Subcutaneous abdominal adipose tissue (tissue), 5 donors: ENCODE data around the gene OPN1MW2.
"Not testable (repeated sequence)": the region's sequence is repeated elsewhere in the genome, so short reads cannot be mapped to it uniquely, and the experiment has no call there.

Experiments
- H3K27ac ChIP-seq: one replicate; pipeline ENCODE4 v1.7.0; 2013; ENCODE audit warnings: low read depth, mild to moderate bottlenecking, inconsistent platforms, low read length, moderate library complexity
- H3K27me3 ChIP-seq, 5 donors: one replicate each; pipeline ENCODE4 v1.7.0; 2013; ENCODE audit warnings: low read length in 5 of 5, inconsistent platforms in 1 of 5; ENCODE audit not compliant: control insufficient read depth in 5 of 5, insufficient read depth in 4 of 5
- H3K36me3 ChIP-seq, 5 donors: one replicate each; pipeline ENCODE4 v1.7.0; 2013; ENCODE audit warnings: low read length in 5 of 5; ENCODE audit not compliant: control insufficient read depth in 5 of 5, insufficient read depth in 5 of 5
- H3K4me1 ChIP-seq, 5 donors: one replicate each; pipeline ENCODE4 v1.7.0; 2013; ENCODE audit warnings: low read length in 5 of 5, mild to moderate bottlenecking in 3 of 5, moderate library complexity in 1 of 5; ENCODE audit not compliant: control insufficient read depth in 5 of 5, insufficient read depth in 5 of 5
- H3K4me3 ChIP-seq, 5 donors: one replicate each; pipeline ENCODE4 v1.7.0; 2013; ENCODE audit warnings: low read length in 5 of 5, low read depth in 1 of 5
- H3K9ac ChIP-seq, 5 donors: one replicate each; pipeline ENCODE4 v1.7.0; 2013; ENCODE audit warnings: low read length in 5 of 5, mild to moderate bottlenecking in 4 of 5, moderate library complexity in 3 of 5
- H3K9me3 ChIP-seq, 5 donors: one replicate each; pipeline ENCODE4 v1.7.0; 2013; ENCODE audit warnings: low read length in 5 of 5; ENCODE audit not compliant: control insufficient read depth in 5 of 5
- donor health status: healthy.
- donor health status: healthy.
- donor health status: healthy.
- donor health status: healthy.
- donor health status: healthy.

OPN1MW2 gene

GRCh38 chrX:154225292-154225691 lies 5.7 kb downstream of the OPN1MW2 start:
- H3K4me3 ChIP-seq, H3K4me1 ChIP-seq, H3K9me3 ChIP-seq, H3K27ac ChIP-seq, H3K36me3 ChIP-seq, H3K27me3 ChIP-seq, H3K9ac ChIP-seq: not testable (repeated sequence)

- H3K4me3 ChIP-seq, H3K36me3 ChIP-seq, H3K9me3 ChIP-seq, H3K9ac ChIP-seq, H3K4me1 ChIP-seq, H3K27ac ChIP-seq, H3K27me3 ChIP-seq: not testable (repeated sequence)
Observed at GRCh38 chrX:154226706-154227105, 7.2 kb downstream of the OPN1MW2 start.

GRCh38 chrX:154231443-154231842 lies 11.9 kb downstream of the OPN1MW2 start:
- not testable (repeated sequence) for H3K27me3 ChIP-seq, H3K9me3 ChIP-seq, H3K4me1 ChIP-seq

GRCh38 chrX:154233620-154234019 lies 14.1 kb downstream of the OPN1MW2 start:
- H3K36me3 ChIP-seq, H3K27me3 ChIP-seq, H3K9ac ChIP-seq, H3K9me3 ChIP-seq, H3K27ac ChIP-seq, H3K4me1 ChIP-seq, H3K4me3 ChIP-seq: not testable (repeated sequence)

More at GRCh38 chrX:154231443-154231842, 11.9 kb downstream of the OPN1MW2 start:
- not testable (repeated sequence) for H3K36me3 ChIP-seq, H3K9ac ChIP-seq, H3K4me3 ChIP-seq, H3K27ac ChIP-seq

GRCh38 chrX:154238939-154239559 lies 19.5 kb downstream of the OPN1MW2 start:
- not testable (repeated sequence) for H3K27me3 ChIP-seq, H3K9ac ChIP-seq, H3K4me3 ChIP-seq, H3K27ac ChIP-seq, H3K9me3 ChIP-seq, H3K4me1 ChIP-seq, H3K36me3 ChIP-seq

GRCh38 chrX:154239982-154240503 lies 20.5 kb downstream of the OPN1MW2 start:
- not testable (repeated sequence) for H3K9ac ChIP-seq, H3K9me3 ChIP-seq, H3K27me3 ChIP-seq, H3K27ac ChIP-seq, H3K4me1 ChIP-seq, H3K36me3 ChIP-seq, H3K4me3 ChIP-seq

- not testable (repeated sequence) for H3K4me3 ChIP-seq, H3K27ac ChIP-seq, H3K9ac ChIP-seq, H3K9me3 ChIP-seq, H3K36me3 ChIP-seq, H3K27me3 ChIP-seq, H3K4me1 ChIP-seq
Observed at GRCh38 chrX:154247377-154248045, 28.0 kb downstream of the OPN1MW2 start.

- not testable (repeated sequence) for H3K9ac ChIP-seq, H3K27me3 ChIP-seq, H3K9me3 ChIP-seq, H3K36me3 ChIP-seq, H3K4me1 ChIP-seq, H3K4me3 ChIP-seq, H3K27ac ChIP-seq
Observed at GRCh38 chrX:154248076-154248475, 28.5 kb downstream of the OPN1MW2 start.

GRCh38 chrX:154257282-154257681 lies 37.7 kb downstream of the OPN1MW2 start, which contains the start of gene OPN1MW3:
TSS of gene OPN1MW3 (plus strand) at chrX:154257582. CDS start at chrX:154257620, 38 bp downstream.
- not testable (repeated sequence) for H3K4me3 ChIP-seq, H3K9ac ChIP-seq, H3K27ac ChIP-seq, H3K36me3 ChIP-seq, H3K4me1 ChIP-seq, H3K9me3 ChIP-seq, H3K27me3 ChIP-seq

GRCh38 chrX:154258711-154259110 lies 39.2 kb downstream of the OPN1MW2 start:
- H3K4me1 ChIP-seq, H3K9me3 ChIP-seq, H3K9ac ChIP-seq, H3K4me3 ChIP-seq, H3K27me3 ChIP-seq, H3K27ac ChIP-seq, H3K36me3 ChIP-seq: not testable (repeated sequence)
